Renal pelvis (tissue), 12 donors: Measurements from ENCODE around the gene SPC25. TPM values are rescaled to one million over a fixed set of nuclear protein-coding genes. Genes with fewer than 3 reads are reported as not detected.
A peak's percentile ranks its signal among the peaks of the same experiment; 100 is the strongest.
"Not testable (repeated sequence)": the region's sequence is repeated elsewhere in the genome, so short reads cannot be mapped to it uniquely, and the experiment has no call there.

Experiments used
- DNase-seq: peaks from one replicate; pipeline ENCODE4 v3.0.0-alpha.2; 2013
- long read RNA-seq, 16 experiments: transcript quantifications; one replicate each; lab custom pipeline, GENCODE V29; 2026
- polyA plus RNA-seq, 3 donors: library from polyadenylated mRNA; unstranded; fragments of 120-200 nt; gene quantifications; one replicate each; pipeline ENCODE4 v1.2.1, GENCODE V29; 2013; ENCODE audit not compliant: insufficient read length in 3 of 3

SPC25 gene, protein sequence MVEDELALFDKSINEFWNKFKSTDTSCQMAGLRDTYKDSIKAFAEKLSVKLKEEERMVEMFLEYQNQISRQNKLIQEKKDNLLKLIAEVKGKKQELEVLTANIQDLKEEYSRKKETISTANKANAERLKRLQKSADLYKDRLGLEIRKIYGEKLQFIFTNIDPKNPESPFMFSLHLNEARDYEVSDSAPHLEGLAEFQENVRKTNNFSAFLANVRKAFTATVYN
- 10 to 100 TPM; 15.5 to 21.2 (median 18.6) TPM for polyA plus RNA-seq
- long read RNA-seq, donor 1, transcript SPC25-201 (7 exons, 1,354 nt), result major isoform, 10 of 10 reads
- long read RNA-seq, donor 1, partial matches to known transcripts, result 0 of 10 reads
- long read RNA-seq, donor 1, other reads (novel, unspliced or antisense), result 0 of 10 reads
- long read RNA-seq, donor 2, transcript SPC25-201 (7 exons, 1,354 nt), result major isoform, 23 of 23 reads
- long read RNA-seq, donor 2, partial matches to known transcripts, result 0 of 23 reads
- long read RNA-seq, donor 2, other reads (novel, unspliced or antisense), result 0 of 23 reads
- long read RNA-seq, donor 3, transcript SPC25-201 (7 exons, 1,354 nt), result major isoform, 11 of 11 reads
- long read RNA-seq, donor 3, partial matches to known transcripts, result 0 of 11 reads
- long read RNA-seq, donor 3, other reads (novel, unspliced or antisense), result 0 of 11 reads
- long read RNA-seq, donor 4, transcript SPC25-201 (7 exons, 1,354 nt), result major isoform, 14 of 14 reads
- long read RNA-seq, donor 4, partial matches to known transcripts, result 0 of 14 reads
- long read RNA-seq, donor 4, other reads (novel, unspliced or antisense), result 0 of 14 reads
- long read RNA-seq, donor 5, transcript SPC25-201 (7 exons, 1,354 nt), result major isoform, 7 of 7 reads
- long read RNA-seq, donor 5, partial matches to known transcripts, result 0 of 7 reads
- long read RNA-seq, donor 5, other reads (novel, unspliced or antisense), result 0 of 7 reads
- long read RNA-seq, donor 6, transcript SPC25-201 (7 exons, 1,354 nt), result major isoform, 9 of 14 reads
- long read RNA-seq, donor 6, partial matches to known transcripts, result 5 of 14 reads
- long read RNA-seq, donor 6, other reads (novel, unspliced or antisense), result 0 of 14 reads
- long read RNA-seq, donor 7, transcript SPC25-201 (7 exons, 1,354 nt), result major isoform, 7 of 7 reads
- long read RNA-seq, donor 7, partial matches to known transcripts, result 0 of 7 reads
- long read RNA-seq, donor 7, other reads (novel, unspliced or antisense), result 0 of 7 reads
- long read RNA-seq, donor 8, transcript SPC25-201 (7 exons, 1,354 nt), result major isoform, 6 of 6 reads
- long read RNA-seq, donor 8, partial matches to known transcripts, result 0 of 6 reads
- long read RNA-seq, donor 8, other reads (novel, unspliced or antisense), result 0 of 6 reads
- long read RNA-seq, donor 9, transcript SPC25-201 (7 exons, 1,354 nt), result major isoform, 5 of 5 reads
- long read RNA-seq, donor 9, partial matches to known transcripts, result 0 of 5 reads
- long read RNA-seq, donor 9, other reads (novel, unspliced or antisense), result 0 of 5 reads
- long read RNA-seq, donor 10, transcript SPC25-201 (7 exons, 1,354 nt), result major isoform, 8 of 8 reads
- long read RNA-seq, donor 10, partial matches to known transcripts, result 0 of 8 reads
- long read RNA-seq, donor 10, other reads (novel, unspliced or antisense), result 0 of 8 reads
- long read RNA-seq, donor 11, partial matches to known transcripts, result 0 of 4 reads
- long read RNA-seq, donor 11, other reads (novel, unspliced or antisense), result 0 of 4 reads
- long read RNA-seq, donor 12, transcript SPC25-201 (7 exons, 1,354 nt), result major isoform, 11 of 11 reads
- long read RNA-seq, donor 12, partial matches to known transcripts, result 0 of 11 reads
- long read RNA-seq, donor 12, other reads (novel, unspliced or antisense), result 0 of 11 reads
- long read RNA-seq, donor 13, partial matches to known transcripts, result 0 of 4 reads
- long read RNA-seq, donor 13, other reads (novel, unspliced or antisense), result 0 of 4 reads
- long read RNA-seq, donor 14, result 0 reads
- long read RNA-seq, donor 15, transcript SPC25-201 (7 exons, 1,354 nt), result major isoform, 12 of 18 reads
- long read RNA-seq, donor 15, partial matches to known transcripts, result 0 of 18 reads
- long read RNA-seq, donor 15, other reads (novel, unspliced or antisense), result 6 of 18 reads
- long read RNA-seq, donor 16, transcript SPC25-201 (7 exons, 1,354 nt), result major isoform, 18 of 25 reads
- long read RNA-seq, donor 16, partial matches to known transcripts, result 7 of 25 reads
- long read RNA-seq, donor 16, other reads (novel, unspliced or antisense), result 0 of 25 reads

DNA sequence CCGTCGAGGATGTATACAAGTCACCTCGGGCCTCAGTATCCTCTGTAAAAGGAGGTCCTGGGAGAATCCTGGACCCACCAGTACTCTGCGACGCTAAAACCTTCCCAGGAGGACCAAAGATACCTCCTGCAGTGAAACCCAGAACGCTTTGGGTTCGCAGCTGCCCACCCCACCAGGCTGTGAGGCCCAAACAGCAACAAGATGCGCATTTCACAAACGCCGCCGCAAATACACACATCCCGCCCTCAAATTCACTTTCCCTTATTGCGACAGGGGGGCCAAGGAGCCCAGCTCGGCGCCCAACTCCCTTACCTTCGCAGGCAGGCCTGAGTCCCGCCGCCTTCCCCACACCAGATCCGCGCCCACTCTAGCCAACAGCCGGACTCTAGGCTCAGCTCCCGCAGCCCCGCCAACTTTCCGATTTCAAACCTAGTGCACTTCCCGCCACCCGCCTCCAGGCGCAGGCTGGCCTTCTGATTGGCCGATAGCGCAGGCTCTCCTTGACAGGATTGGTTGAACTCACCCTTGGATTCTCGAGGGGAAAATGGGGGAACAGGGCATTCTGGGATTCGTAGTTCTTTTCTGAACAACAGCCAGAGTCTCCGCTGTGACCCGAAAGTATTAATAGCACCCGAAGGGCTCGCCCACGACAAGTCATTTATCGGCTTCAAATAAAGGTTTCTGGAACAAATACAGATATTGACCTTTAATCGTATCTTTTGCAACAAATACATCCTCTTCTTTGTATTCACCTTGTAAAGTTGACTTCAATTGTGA, at the start of gene SPC25:
SPC25 (minus strand) TSS at position 425 of the 777 bp plus-strand sequence. CDS start 911 bp downstream, outside the sequence.
- DNase-seq, result peak; percentile 92

DNA sequence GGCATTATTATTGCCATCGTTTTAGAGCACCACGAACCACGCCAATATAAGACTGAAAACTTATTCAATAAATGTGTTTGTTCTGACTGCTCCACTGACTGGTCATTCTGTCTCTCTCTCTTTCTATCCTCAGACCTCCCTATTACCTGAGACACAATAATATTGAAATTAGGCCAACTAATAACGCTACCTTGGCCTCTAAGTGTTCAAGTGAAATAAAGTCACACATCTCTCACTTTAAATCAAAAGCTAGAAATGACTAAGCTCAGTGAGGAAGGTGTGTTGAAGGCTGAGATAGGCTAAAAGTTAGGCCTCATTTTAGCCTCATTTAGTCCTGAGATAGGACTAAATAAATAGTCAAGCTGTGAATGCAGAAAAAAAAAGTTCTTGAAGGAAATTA, 49.7 kb upstream of the SPC25 start:
- DNase-seq, result no peak

DNA sequence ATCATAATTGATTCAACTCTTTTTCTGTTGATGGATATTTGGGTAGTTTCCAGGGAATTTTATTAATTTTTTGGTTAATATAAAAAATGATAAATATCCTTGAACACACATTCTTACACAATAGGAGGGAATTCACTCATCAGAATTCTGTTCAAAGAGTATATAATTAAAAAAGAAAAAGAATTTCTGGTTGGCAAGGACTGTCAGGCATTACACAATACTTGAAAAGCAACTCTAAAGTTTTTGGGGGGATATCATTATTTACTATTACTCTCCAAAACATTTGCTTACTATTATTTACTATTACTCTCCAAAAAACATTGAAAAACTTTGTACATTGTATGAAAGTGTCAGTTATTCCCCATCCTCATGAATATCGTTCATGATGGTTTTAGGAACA, 48.8 kb upstream of the SPC25 start:
- DNase-seq, result no peak

DNA sequence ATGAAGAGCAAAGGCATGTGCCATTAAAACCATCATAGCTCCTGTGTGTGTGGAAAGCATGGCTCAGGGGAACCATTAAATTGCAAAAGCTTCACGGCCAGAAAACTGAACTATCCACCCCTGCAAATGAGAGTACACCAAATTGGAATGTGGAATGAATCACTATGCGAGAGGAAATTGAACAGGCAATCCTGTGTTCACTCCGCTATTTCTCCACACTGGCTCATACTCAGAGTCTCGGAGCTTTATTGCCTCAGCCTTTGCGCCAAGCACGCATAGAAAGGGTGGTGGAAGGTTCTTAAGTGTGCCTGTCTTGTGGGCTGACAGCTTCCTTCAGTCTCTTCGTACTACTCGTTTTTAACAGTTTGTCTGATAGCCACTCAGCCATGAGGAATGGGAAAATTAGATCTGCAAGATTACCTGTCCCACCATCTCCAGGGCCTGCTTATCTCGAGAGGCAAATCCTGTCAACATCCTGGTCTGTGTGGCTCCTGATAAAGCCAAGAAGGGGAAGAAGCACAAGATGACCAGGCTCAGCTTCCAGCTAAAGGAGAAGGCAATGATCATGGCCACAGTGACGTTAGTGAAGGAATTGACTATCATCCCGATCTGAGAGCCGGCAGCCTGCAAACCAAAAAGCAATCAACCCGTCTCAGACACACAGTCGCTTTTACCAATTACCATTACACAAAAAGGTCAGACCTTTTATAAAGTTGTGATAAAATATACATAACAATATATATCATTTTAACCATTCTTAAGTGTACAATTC, 45.8 kb upstream of the SPC25 start:
- no peak for DNase-seq

DNA sequence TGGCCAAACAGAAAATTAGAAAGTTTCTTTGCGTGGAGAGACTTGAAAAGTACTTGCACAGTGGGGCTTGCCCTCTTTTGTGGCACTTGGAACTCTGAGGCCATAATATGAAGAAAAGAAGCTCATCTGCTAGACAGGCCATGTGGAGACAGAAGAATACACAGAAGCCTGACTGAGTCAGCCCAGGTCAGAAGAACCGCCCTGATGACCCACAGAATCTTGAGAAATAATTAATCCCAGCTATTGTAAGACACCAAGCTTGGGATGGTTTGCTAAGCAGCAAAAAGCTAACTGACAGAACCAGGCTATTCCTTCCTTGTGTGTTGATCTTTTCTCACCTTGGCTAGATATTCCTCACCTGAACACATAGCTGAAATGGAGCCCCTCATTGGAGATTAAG, 44.6 kb upstream of the SPC25 start:
- no peak for DNase-seq

DNA sequence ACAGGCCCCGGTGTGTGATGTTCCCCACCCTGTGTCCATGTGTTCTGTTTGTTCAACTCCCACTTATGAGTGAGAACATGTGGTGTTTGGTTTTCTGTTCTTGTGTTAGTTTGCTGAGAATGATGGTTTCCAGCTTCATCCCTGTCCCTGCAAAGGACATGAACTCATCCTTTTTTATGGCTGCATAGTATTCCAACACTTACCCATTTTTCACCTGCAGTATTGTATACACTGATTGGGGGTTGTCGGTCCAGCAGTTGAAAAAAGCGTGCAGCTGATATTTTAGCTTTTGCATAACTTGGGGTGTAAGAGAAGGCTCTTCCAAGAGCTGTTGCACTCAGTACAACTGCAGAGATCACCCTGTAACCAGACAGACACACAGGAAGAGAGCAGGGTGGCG, 41.9 kb upstream of the SPC25 start:
- not testable (repeated sequence) for DNase-seq

DNA sequence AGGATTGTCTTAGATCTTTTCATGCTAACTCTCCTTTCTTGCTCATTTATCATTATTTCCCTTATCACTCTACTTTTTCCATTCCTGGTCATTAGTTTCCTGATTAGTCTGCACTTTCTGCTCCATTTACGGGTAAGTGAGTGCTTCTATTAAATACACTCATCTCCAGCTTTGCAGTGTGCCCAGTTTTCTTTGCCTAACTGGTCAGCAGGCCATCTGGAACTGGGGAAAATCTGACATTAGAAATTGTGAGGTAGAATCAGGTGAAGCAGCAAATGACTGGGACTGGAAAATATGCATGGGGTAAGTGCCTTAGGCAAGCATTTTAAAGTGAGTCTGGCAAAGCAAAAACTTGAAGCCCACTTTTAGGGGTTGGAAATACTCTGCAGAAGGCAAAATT, 40.0 kb upstream of the SPC25 start:
- DNase-seq, result no peak

DNA sequence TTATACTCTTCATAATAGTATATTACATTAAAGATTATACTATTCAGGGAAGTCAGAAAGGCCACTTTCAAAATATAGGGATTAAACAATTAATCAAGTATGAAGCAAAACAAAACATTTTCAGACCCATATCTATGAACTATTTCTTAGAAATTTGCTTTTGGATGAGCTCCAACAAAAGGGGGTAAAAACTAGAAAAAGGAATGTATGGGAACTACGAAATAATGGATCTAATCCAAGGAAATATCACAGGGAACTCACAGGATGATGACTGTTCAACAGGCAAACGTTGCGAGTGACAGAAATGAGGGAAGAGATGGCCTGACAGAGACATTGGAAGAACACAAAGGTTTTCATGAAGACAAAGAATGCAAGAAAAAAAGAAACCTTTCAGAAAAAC, 38.8 kb upstream of the SPC25 start:
- DNase-seq, result no peak

DNA sequence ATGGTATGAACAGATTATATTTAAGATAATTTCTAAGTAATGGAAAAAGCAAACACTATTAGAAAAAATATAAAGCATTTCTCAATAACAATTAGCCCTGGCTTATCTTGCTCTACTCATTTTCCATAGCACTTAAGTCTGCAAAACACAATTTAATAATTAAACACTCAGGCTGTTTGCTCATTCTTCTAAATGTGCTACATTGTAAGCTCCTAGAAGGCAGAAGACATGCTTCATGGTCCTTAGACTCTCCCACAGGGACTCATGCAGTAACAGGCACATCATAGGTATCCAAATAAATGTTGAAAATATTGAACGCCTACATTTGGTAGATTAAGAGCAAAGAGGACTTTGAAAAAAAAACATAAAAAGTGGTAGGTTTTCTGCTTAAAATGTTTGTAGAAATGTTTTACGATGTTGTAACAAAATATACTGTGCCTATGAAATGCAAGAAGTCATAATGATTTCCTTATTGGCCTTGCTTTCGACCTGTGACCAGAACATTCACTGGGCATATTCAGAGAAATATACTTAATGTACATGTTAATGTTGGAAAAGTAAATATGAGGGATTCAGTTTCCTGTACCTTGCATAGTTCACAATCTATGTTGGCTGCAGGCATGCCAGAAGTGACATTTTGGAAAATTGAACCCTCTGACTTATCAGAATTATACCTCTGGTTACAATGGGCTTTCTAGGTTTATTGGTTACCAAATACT, 38.0 kb upstream of the SPC25 start:
- DNase-seq, result no peak

DNA sequence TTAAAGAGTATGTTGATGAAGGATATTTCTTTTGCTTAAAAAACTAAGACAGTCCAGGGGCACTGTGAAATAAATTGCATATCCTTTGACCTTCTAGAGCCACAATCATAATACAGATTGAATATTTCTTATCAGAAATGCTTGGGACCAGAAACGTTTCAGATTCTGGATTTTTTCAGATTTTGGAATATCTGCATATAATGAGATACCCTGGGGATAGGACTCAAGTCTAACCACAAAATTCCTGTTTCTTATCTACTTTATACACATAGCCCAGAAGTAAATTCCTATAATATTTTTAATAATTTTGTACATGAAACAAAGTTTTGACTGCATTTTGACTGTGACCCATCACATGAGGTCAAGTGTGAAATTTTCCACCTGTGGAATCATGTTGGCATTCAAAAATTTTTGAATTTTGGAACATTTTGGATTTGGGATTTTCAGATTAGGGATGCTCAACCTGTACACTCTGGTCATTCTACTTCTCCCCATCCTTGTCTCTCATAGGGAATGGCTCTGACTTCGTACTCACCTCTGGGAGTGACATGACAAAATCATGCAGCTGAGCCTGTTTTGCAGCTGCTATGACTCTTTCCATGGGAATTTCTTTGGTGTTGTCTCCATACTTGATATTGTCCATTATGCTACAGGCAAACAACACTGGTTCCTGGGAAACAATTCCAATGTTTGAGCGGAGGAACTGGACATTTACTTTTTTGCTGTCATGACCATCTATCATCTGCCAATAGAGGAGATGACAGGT, 36.6 kb upstream of the SPC25 start:
- DNase-seq, result no peak

DNA sequence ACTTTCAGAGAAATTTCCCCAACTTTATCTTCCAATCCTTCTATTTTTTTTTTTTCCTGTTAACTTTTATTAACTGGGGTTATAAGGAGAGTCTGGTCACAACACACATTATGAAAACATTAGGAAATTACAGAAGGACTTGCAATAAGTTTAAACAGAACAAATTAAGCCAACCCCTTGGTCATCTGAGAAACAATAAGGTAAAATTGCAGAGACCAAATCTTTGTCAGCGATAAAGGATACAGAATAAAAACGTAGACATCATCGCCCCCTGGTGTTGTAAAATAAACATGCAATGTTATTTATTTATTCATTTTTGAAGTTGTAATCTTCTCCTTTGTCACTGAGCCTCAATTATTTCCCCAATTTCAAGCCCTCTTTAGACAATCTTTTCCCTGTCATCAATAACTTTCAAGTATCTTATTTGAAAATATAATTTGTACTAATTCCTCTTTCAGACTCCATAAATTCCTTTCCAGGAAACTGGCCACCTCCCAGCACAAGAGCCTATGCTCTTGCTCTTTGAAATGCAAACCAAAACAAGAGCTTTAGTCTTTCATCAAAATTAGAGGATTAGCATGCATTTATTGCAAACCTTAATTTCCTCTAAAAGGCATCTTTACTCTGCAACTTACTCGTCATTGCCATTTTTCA, 30.4 kb upstream of the SPC25 start:
- peak; percentile 14 for DNase-seq

DNA sequence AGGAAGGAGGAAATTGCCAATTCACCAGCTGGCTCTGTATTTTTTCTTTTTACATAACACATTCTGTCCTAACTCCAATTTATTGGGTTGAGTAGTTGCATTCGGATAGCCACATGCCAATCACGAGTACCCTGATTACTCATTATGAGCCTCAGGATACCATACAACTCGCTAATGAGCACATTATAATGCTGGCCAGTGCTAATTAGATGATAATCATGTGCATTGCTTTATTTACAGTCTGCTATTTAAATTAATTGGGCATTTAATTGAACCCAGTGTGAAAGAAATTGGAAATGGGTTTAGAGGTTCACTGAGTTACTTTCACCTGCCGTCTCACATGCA, 26.1 kb upstream of the SPC25 start:
- no peak for DNase-seq

DNA sequence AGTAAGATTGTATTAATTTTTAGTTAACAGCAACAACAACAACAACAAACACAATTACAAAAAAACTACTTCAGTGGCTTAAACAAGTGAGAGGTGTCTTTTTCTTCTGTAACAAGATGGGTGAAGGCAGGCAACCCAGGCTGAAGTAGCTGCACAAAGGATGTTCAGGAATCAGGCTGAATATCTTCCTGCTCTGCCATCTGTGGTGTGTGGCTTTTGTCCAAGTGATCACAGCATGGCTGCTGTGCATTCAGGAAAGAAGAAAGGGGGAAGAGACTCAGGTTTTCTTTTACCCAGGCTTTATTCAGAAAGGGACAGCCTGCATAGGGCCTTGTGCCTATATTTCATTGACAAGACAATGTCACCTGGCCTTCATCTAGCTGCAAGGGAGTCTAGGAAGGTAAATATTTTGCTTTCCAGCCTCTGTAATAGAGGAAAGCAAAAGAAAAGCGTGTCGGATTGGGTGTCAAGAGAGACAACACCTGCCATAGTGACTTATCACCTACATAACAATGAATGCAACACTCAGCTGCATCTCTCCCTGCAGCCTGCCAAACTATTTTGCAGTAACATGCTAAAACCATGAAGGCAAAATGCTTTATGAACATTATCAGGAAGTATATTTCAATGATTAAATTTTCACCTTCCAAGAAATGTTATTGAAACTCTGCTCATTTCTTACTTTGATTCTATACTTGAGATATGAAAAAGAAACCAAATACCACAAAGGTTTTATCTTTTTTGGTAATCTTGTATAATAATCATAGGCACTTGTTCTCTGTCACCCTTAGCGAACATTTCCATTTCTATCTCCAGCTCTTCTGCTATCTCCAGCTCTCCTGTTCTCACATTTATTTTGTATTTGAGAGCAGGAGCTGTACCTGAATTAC, 25.5 kb upstream of the SPC25 start:
- no peak for DNase-seq

DNA sequence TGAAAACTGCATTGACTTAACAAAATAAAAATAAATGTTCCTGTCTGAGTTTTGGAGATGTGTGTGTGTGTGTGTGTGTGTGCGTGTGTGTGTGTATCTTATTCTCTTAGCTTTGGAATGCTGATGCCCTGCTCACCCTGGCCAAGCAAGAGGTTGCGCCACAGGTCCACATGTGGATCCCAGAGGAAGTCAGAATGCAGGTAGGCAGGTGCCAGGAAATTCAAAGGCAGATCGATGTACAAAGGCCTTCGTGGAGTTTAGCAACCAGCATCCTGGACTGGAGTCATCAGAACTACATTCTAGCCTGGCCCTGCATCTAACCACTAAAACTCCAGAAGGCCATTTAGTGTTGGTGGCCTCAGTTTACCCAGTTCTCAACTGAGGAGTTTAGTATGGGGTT, 23.3 kb upstream of the SPC25 start:
- DNase-seq, result no peak

DNA sequence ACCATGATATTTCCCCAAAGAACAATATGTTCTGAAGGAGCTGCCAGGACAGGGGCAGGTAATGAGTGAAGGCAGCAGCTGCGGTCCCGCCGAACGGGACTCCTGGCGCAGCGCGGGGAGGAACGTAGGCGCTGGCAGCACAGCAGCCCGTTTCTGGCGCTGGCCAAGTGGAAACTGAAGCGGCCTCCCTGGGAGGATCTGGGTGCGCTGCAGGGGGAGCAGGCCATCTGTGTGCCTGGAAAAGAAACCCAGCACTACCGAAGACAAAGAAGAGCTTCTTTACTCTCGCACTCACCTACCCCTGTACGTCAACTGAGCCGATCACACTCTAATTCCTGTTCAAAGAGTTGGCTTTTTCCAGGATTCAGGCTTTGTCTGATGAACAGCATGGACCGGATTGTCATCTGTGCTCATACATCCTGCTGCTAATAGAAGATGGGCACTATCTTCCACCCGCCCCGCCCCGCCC, 22.7 kb upstream of the SPC25 start:
- DNase-seq, result no peak
